Esophagus muscularis mucosa (tissue), 4 donors: Measurements from ENCODE around the gene ISG15. TPM values are rescaled to one million over a fixed set of nuclear protein-coding genes. Genes with fewer than 3 reads are reported as not detected.

Experiments
- DNase-seq: peaks from one replicate; pipeline ENCODE4 v3.0.0-alpha.2; 2017; ENCODE audit errors: extremely low spot score
- H3K27ac ChIP-seq, 4 donors: fragments of 200-600 bp; sonication (generic); replicated peaks in 1 of 4; 1 replicate in 3 of 4; 2 replicates in 1 of 4; pipeline ENCODE4 v1.5.1; 2016 to 2019; ENCODE audit warnings: mild to moderate bottlenecking in 1 of 4
- H3K27me3 ChIP-seq, 4 donors: fragments of 200-600 bp; sonication (generic); one replicate each; pipeline versions ENCODE4 v1.5.1 to v1.6.0; 2016 to 2019
- H3K36me3 ChIP-seq, 4 donors: fragments of 200-600 bp; sonication (generic); one replicate each; pipeline ENCODE4 v1.5.1; 2016 to 2019
- H3K4me1 ChIP-seq, 4 donors: fragments of 200-600 bp; sonication (generic); one replicate each; pipeline ENCODE4 v1.5.1; 2016 to 2019
- H3K4me3 ChIP-seq, 4 donors: fragments of 200-600 bp; sonication (generic); 1 replicate in 2 of 4; 2 replicates in 2 of 4; pipeline ENCODE4 v1.5.1; 2016 to 2019; ENCODE audit warnings: mild to moderate bottlenecking in 4 of 4, moderate library complexity in 1 of 4
- H3K9me3 ChIP-seq, 4 donors: fragments of 200-600 bp; sonication (generic); 1 replicate in 3 of 4; 2 replicates in 1 of 4; pipeline ENCODE4 v1.5.1; 2016 to 2019
- CTCF ChIP-seq, 3 experiments: fragments of 200-600 bp in 2 of 3; fragments of 450-650 bp in 1 of 3; sonication (generic) in 2 of 3; IDR thresholded peaks; one replicate each; pipeline ENCODE4 v1.5.1; 2017 to 2019; ENCODE audit warnings: antibody characterized with exemption in 3 of 3, mild to moderate bottlenecking in 2 of 3, moderate library complexity in 1 of 3
- EP300 ChIP-seq: sonication (generic); formaldehyde crosslinking; IDR thresholded peaks from one replicate; pipeline ENCODE4 v1.6.1; 2017; ENCODE audit warnings: antibody characterized with exemption
- POLR2A ChIP-seq: fragments of 450-650 bp; IDR thresholded peaks from one replicate; pipeline ENCODE4 v1.6.1; 2017; ENCODE audit warnings: antibody characterized with exemption, moderate library complexity, mild to moderate bottlenecking, low read depth
- POLR2AphosphoS5 ChIP-seq, 2 donors: sonication (generic); formaldehyde crosslinking; IDR thresholded peaks; one replicate each; pipeline ENCODE4 v1.6.1; 2017; ENCODE audit warnings: antibody characterized with exemption in 2 of 2
- WGBS: methylation state at CpG from one replicate; pipeline ENCODE4 v1.1.5; 2018; 5-methylcytosine and 5-hydroxymethylcytosine counted together
- intact Hi-C: fragments of 100-400 bp; cut with DNase I; formaldehyde crosslinking; loops from one replicate; pipeline ENCODE4 v1.15.1; 2023
- total RNA-seq, 4 donors: library from RNA; depleted of rRNA; stranded (reverse); fragments of >200 nt; gene quantifications; one replicate each; pipeline versions ENCODE4 v1.1.0 to v1.2.1, GENCODE V29; 2016

ISG15 gene
- total RNA-seq, 4 donors from 2014 or later, result 39.4 to 74.9 (median 41.1) TPM

- intact Hi-C loops, result no loop called here
- H3K36me3 ChIP-seq, result peaks cover 0 to 40% (median 35%) of the 10 kb centered on the region in 4 donors
These were observed 28.6 kb downstream of the ISG15 start for GRCh38 chr1:1041873-1042272.

GRCh38 chr1:1042835-1043234 lies 29.5 kb downstream of the ISG15 start:
- Histone ChIP-seq H3K4me3 (no peak overlapping the region), H3K4me1 (peaks cover 13 to 27% (median 21%) of the 10 kb centered on the region in 4 donors), H3K36me3 (peaks cover 0 to 49% (median 44%) of the 10 kb centered on the region in 4 donors), H3K27ac (no peak overlapping the region), H3K9me3 (no peaks in the 10 kb centered on the region), H3K27me3 (peaks cover 0 to 7% (median 0%) of the 10 kb centered on the region in 4 donors)
- WGBS, result 89% methylated on average over 10 of the region's 10 CpGs
- DNase-seq, result no peak
- TF ChIP-seq POLR2A (no peak), EP300 (no peak), CTCF (IDR thresholded peaks at IDR 0.05) (no peak), POLR2AphosphoS5 (IDR thresholded peaks at IDR 0.05) (no peak)
- intact Hi-C loops, result no loop called here

More at GRCh38 chr1:1041873-1042272, 28.6 kb downstream of the ISG15 start:
- H3K27ac ChIP-seq, result no peak overlapping the region
- H3K4me3 ChIP-seq, result no peak overlapping the region
- no peak for TF ChIP-seq CTCF (IDR thresholded peaks at IDR 0.05)
- no peak for TF ChIP-seq EP300
- TF ChIP-seq POLR2A, result no peak
- no peak for TF ChIP-seq POLR2AphosphoS5 (IDR thresholded peaks at IDR 0.05)
- no peaks in the 10 kb centered on the region for H3K9me3 ChIP-seq
- H3K27me3 ChIP-seq, result peaks cover 0 to 12% (median 0%) of the 10 kb centered on the region in 4 donors
- H3K4me1 ChIP-seq, result peaks cover 13 to 27% (median 21%) of the 10 kb centered on the region in 4 donors
- DNase-seq, result no peak
- WGBS, result 100% methylated on average over 1 of the region's 25 CpGs

- no peak for DNase-seq
- H3K9me3 ChIP-seq, result no peaks in the 10 kb centered on the region
- no peak overlapping the region for H3K4me3 ChIP-seq
- peaks cover 0 to 55% (median 49%) of the 10 kb centered on the region in 4 donors for H3K36me3 ChIP-seq
- H3K27me3 ChIP-seq, result peaks cover 0 to 1% (median 0%) of the 10 kb centered on the region in 4 donors
- TF ChIP-seq POLR2AphosphoS5 (IDR thresholded peaks at IDR 0.05) (no peak), POLR2A (no peak), EP300 (no peak), CTCF (IDR thresholded peaks at IDR 0.05) (no peak)
- 95% methylated on average over 8 of the region's 27 CpGs for WGBS
- H3K4me1 ChIP-seq, result peaks cover 13 to 27% (median 21%) of the 10 kb centered on the region in 4 donors
- H3K27ac ChIP-seq, result no peak overlapping the region
- intact Hi-C loops, result no loop called here
These were observed 30.1 kb downstream of the ISG15 start for GRCh38 chr1:1043411-1043810.

GRCh38 chr1:1043921-1044320 lies 30.6 kb downstream of the ISG15 start:
- TF ChIP-seq EP300 (no peak), CTCF (IDR thresholded peaks at IDR 0.05) (no peak), POLR2A (no peak), POLR2AphosphoS5 (IDR thresholded peaks at IDR 0.05) (no peak)
- H3K27ac ChIP-seq, result no peak overlapping the region
- peaks cover 0 to 55% (median 49%) of the 10 kb centered on the region in 4 donors for H3K36me3 ChIP-seq
- no peak for DNase-seq
- H3K4me3 ChIP-seq, result no peak overlapping the region
- H3K27me3 ChIP-seq, result no peaks in the 10 kb centered on the region
- intact Hi-C loops, result no loop called here
- H3K4me1 ChIP-seq, result peaks cover 13 to 25% (median 21%) of the 10 kb centered on the region in 4 donors
- H3K9me3 ChIP-seq, result no peaks in the 10 kb centered on the region
- WGBS, result 96% methylated on average over 12 of the region's 33 CpGs

- Histone ChIP-seq H3K36me3 (peaks cover 0 to 60% (median 54%) of the 10 kb centered on the region in 4 donors), H3K4me1 (peaks cover 10 to 18% (median 15%) of the 10 kb centered on the region in 4 donors)
- DNase-seq, result no peak
These were observed 31.3 kb downstream of the ISG15 start for GRCh38 chr1:1044455-1045078.

More at GRCh38 chr1:1044455-1045078, 31.3 kb downstream of the ISG15 start:
- intact Hi-C loops, result no loop called here
- no peaks in the 10 kb centered on the region for H3K9me3 ChIP-seq
- 92% methylated on average over 29 of the region's 34 CpGs for WGBS
- no peak overlapping the region for H3K27ac ChIP-seq
- no peak for TF ChIP-seq EP300
- no peak for TF ChIP-seq CTCF (IDR thresholded peaks at IDR 0.05)
- no peak for TF ChIP-seq POLR2A
- no peak for TF ChIP-seq POLR2AphosphoS5 (IDR thresholded peaks at IDR 0.05)
- H3K4me3 ChIP-seq, result no peak overlapping the region
- no peaks in the 10 kb centered on the region for H3K27me3 ChIP-seq
